Fibroblast of lung (primary cell): ENCODE data around the gene GBX2. TPM values are rescaled to one million over a fixed set of nuclear protein-coding genes. Genes with fewer than 3 reads are reported as not detected.

ENCODE experiments used
- DNase-seq, 2 donors: peaks; one replicate each; pipeline versions ENCODE4 v3.0.0 to v3.0.0-alpha.2; 2010; ENCODE audit warnings: low read depth in 2 of 2
- H2AFZ ChIP-seq: 2 replicates; pipeline ENCODE4 v1.5.1; 2012; ENCODE audit warnings: low read length, control low read depth, inconsistent platforms
- H3K27ac ChIP-seq: 2 replicates; pipeline ENCODE4 v1.5.1; 2011; ENCODE audit warnings: low read length, control low read depth; ENCODE audit not compliant: insufficient read depth
- H3K27me3 ChIP-seq: 2 replicates; pipeline ENCODE4 v1.5.1; 2011; ENCODE audit warnings: mild to moderate bottlenecking, low read length; ENCODE audit not compliant: control insufficient read depth, insufficient read depth
- H3K36me3 ChIP-seq: 2 replicates; pipeline ENCODE4 v1.5.1; 2011; ENCODE audit warnings: low read length; ENCODE audit not compliant: control insufficient read depth, insufficient read depth
- H3K4me1 ChIP-seq: 2 replicates; pipeline ENCODE4 v1.5.1; 2011; ENCODE audit warnings: low read length; ENCODE audit not compliant: control insufficient read depth, insufficient read depth; ENCODE audit errors: extremely low read depth
- H3K4me2 ChIP-seq: 2 replicates; pipeline ENCODE4 v1.5.1; 2011; ENCODE audit warnings: low read length, control low read depth; ENCODE audit not compliant: insufficient read depth; ENCODE audit errors: extremely low read depth
- H3K4me3 ChIP-seq, 4 experiments: fragments of 200-600 bp in 1 of 4; sonication (generic) in 1 of 4; replicated peaks in 1 of 4; 2 replicates each; pipeline ENCODE4 v1.5.1; 2011 to 2016; ENCODE audit warnings: low read length in 4 of 4, low read depth in 3 of 4, mild to moderate bottlenecking in 3 of 4, control low read depth in 2 of 4, inconsistent platforms in 1 of 4, mixed read lengths in 1 of 4; ENCODE audit not compliant: insufficient read depth in 1 of 4; ENCODE audit errors: control extremely low read depth in 1 of 4
- H3K79me2 ChIP-seq: 2 replicates; pipeline ENCODE4 v1.5.1; 2012; ENCODE audit warnings: mild to moderate bottlenecking, low read length, inconsistent platforms; ENCODE audit not compliant: control insufficient read depth, insufficient read depth
- H3K9ac ChIP-seq: 2 replicates; pipeline ENCODE4 v1.5.1; 2011; ENCODE audit warnings: mild to moderate bottlenecking, low read length, control low read depth; ENCODE audit not compliant: insufficient read depth
- H3K9me3 ChIP-seq: 2 replicates; pipeline ENCODE4 v1.5.1; 2012; ENCODE audit warnings: low read depth, low read length; ENCODE audit not compliant: control insufficient read depth, insufficient read depth
- H4K20me1 ChIP-seq: 2 replicates; pipeline ENCODE4 v1.5.1; 2011; ENCODE audit warnings: low read length; ENCODE audit not compliant: control insufficient read depth, insufficient read depth; ENCODE audit errors: extremely low read depth
- CTCF ChIP-seq, 2 donors: IDR thresholded peaks in 1 of 2; conservative IDR thresholded peaks in 1 of 2; 1 replicate in 1 of 2; 2 replicates in 1 of 2; pipeline ENCODE4 v1.5.1; 2011 to 2012; ENCODE audit warnings: low read length in 2 of 2, control low read depth in 1 of 2, inconsistent platforms in 1 of 2, low read depth in 1 of 2, mild to moderate bottlenecking in 1 of 2
- EZH2 ChIP-seq: IDR thresholded peaks from 2 replicates; pipeline ENCODE4 v1.5.1; 2012; ENCODE audit warnings: low read length, control low read depth, mild to moderate bottlenecking; ENCODE audit errors: missing control alignments
- polyA plus RNA-seq, 2 donors: library from polyadenylated mRNA; depleted of rRNA in 1 of 2; stranded (reverse) in 1 of 2; unstranded in 1 of 2; fragments of >200 nt; gene quantifications; 2 replicates each; pipeline ENCODE4 v1.2.1, GENCODE V29; 2011 to 2012; ENCODE audit warnings: missing spikeins in 1 of 2
- total RNA-seq: library from RNA; depleted of rRNA; stranded (reverse); fragments of >200 nt; gene quantifications from 2 replicates; pipeline ENCODE4 v1.2.1, GENCODE V29; 2014

GBX2 gene
- total and polyA plus RNA-seq, 2 donors (not counting 1 experiment from before 2014, with no cell fraction given): 0.25 TPM; not detected in 1

GRCh38 chr2:236117401-236117800, 50.8 kb downstream of the GBX2 start:
- no peaks in the 10 kb centered on the region for H3K79me2 ChIP-seq
- H3K27me3 ChIP-seq: no peaks in the 10 kb centered on the region
- no peaks in the 10 kb centered on the region for H3K9me3 ChIP-seq
- H2AFZ ChIP-seq: no peak overlapping the region
- no peak overlapping the region for H3K4me2 ChIP-seq
- H3K36me3 ChIP-seq: no peaks in the 10 kb centered on the region
- H3K4me1 ChIP-seq: no peaks in the 10 kb centered on the region
- TF ChIP-seq EZH2 (no peak), CTCF (conservative IDR thresholded peaks at IDR 0.05 in 1 of 2, IDR thresholded peaks at IDR 0.05 in 1 of 2; ENCODE audit: low read depth in 1 of 2, low read length in 2 of 2) (no peak)
- peak in 1 of 2 donors; percentile 50 for DNase-seq
- no peak overlapping the region for H3K9ac ChIP-seq
- H4K20me1 ChIP-seq: no peaks in the 10 kb centered on the region
- no peak overlapping the region for H3K4me3 ChIP-seq
- no peak overlapping the region for H3K27ac ChIP-seq

Other genes with a start within 250 kb of the GBX2 start
- gene ASB18, start 96.0 kb upstream of the GBX2 start, total RNA-seq: not detected in 2 replicates
- gene ASB18, start 96.0 kb upstream of the GBX2 start, polyA plus RNA-seq: not detected in 2 replicates